GM19193 (cell line): ENCODE results near the gene GRID2.

ENCODE experiments used
- POLR2A ChIP-seq: IDR thresholded peaks from 4 replicates; pipeline ENCODE4 v1.6.1; 2011; ENCODE audit not compliant: insufficient read depth, insufficient read length; ENCODE audit errors: extremely low read depth

GRID2 gene

DNA sequence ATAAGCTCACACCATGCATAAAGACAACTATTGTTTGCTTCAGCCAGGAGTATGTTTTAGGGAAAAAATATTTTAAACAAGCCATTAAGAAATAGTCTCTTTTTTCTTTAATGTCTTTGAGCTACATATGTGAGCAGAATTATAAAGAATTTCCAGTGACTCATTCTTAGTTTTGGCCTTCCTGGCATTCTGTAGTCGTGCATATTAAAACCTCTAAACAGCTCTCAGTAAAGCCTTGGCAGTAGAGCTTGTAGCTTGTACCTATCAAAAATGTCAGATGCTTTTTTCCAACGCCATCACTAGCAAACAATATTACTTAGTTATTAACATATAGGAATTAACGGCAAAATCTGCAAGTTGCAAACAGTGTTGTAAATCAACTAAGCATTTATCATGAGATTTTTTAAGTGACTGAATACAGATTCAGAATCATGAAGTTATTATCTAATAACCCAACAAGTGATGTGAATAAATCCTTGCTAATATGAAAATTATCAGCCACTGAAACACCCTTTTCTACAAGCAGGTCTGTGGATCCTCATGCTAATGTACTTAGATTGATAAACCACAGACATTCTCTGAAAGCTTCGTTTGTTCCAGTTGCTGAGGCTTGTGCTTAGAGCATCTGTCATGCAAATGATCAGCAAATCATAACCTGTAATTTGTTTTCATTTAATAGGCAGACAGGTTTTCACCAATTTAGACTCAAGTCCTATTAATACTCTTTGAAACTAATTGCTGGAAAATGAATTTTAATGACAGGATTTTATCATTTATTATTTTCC, 1112.8 kb downstream of the GRID2 start:
- no peak for TF ChIP-seq POLR2A

DNA sequence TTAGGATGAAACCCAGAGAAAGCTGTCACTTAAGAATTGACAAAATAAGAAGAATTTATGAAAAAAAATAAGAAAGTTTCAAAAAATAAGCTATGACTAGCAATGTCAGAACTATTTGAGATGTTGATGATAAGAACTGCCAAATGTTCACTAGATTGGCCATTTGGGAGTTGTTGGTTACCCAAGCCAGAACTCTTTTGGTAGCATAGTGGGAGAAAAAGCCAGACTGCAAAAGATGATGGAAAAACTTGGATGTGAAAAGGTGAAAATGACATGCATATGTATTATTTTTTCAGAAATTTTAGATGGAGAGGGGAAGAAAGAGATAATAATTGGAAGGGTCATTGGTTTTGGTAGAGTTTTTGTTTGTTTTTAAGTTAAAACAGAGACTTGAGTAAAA, 1127.6 kb downstream of the GRID2 start:
- no peak for TF ChIP-seq POLR2A

DNA sequence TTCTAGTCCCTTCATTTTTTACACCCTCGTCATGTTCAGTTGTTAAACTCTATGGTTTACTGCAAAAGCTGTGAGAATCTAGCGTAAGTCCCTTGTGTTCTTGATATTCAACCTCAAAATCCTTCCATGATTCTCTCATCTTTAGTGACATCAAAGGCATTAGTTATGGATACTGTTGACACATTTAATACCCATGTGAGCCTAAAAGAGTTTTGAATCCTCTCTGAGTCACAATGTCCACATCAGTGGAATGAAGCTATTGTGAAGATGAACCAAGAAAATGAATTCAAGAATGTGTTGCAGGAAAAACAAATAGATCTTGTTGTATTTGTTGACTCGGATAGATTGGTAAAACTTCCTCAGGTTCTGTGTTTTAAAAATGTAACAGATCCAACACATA, 1130.1 kb downstream of the GRID2 start:
- TF ChIP-seq POLR2A: no peak

DNA sequence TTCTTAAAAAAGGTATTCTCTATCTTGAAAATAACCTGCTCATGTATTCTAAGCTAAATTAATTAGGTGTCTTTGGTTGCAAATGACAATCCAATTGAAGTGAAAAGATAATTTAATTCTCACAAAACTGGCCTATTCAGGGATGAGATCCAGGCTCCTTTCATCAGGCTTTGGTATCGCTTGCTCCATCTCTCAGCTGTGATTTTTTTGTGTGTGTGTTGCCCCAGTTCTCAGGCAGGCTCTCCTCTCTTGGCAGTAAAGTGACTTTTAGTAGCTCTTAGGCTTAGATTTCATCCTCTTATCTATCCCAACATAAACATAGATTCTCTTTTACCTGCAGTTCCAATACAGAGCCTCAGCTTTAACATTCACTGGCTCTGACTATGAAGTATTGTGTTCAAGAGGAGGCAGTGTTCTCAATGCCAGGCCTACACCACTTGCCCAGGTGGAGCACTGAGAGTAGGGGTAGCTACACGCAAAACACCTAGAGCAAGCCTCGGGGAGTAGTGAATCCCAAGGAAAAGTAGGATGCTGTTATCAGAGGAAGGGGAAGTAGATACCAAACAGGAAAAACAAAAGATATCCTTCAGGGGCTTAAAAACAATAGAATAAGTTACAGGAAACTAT, 1132.3 kb downstream of the GRID2 start:
- no peak for TF ChIP-seq POLR2A

DNA sequence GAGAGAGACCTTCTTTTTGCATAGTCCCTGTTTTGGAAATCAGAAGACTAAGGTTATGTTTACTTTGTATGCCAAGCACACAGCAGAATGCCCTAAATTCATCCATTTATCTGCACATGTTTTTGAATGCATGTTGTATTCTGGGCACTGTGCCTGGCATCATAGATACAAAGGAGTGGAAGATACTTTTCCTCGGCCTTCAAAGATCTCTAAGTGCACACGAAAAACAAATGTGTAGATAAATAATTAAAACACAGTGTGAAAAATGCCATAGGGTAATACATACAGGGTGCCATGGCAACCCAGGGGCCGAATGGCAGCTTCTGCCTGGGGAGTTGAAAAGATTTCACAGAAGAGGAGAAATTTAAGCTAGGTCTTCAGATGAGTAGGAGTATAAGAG, 1134.2 kb downstream of the GRID2 start:
- TF ChIP-seq POLR2A: no peak

DNA sequence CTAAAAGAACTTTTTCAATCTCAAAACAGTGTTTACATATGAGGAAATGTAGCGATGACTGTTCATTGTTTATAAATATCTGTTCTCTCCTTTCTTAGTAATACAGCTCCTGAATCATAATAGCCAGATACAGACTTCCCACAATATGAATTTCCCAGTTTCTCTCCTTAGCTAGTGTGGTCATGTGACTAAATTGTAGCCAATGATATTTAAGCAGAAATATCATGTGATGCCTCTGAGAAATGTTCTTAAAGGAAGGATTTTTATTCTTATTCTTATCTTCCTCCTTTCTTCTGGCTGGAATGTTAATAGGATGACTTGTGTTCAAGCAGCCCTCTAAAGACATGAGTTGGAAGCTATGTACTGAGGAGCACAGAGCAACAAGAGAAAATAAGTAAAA, 1141.1 kb downstream of the GRID2 start:
- no peak for TF ChIP-seq POLR2A

DNA sequence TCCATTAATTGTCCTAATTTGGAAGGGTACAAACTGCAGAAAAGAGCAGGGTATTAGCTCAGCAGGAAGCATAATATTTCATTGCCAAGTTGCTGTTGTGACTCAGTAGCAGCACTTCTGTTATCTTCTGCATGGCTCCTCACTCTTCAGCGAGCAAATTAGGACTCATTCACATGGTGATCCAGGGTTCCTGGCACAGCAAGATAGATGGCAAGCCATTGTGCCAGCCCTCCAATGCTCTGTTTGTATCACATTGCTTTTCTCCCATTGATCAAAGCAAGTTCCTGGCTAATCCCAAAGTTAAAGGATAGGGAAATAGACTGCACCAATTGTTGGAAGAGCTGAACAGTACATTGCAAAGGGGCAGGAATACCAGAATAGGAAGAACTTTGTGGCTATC, 1142.3 kb downstream of the GRID2 start:
- no peak for TF ChIP-seq POLR2A

DNA sequence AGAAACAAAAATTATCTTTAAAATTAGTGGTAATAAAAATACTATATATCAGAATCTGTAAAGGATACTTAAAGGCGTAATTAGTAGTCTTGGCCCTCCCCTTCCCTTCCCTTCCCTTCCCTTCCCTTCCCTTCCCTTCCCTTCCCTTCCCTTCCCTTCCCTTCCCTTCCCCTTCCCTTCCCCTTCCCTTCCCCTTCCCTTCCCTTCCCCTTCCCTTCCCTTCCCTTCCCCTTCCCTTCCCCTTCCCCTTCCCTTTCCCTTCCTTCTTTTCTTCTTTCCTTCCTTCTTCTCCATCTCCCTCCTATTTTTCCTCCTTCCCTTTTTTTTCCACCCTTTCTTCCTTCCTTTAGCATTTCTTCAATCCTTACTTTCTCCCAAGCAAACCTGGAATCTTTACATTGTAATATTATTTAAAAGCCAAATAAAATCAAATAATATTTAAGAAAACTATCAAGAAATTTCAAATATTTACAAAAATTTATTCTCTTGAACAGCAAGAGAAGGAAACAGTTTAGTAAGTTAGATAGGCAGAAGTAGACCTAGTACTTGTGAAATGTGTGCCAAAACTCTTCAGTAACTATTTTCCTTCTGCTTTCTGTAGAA, 1145.0 kb downstream of the GRID2 start:
- TF ChIP-seq POLR2A: no peak

DNA sequence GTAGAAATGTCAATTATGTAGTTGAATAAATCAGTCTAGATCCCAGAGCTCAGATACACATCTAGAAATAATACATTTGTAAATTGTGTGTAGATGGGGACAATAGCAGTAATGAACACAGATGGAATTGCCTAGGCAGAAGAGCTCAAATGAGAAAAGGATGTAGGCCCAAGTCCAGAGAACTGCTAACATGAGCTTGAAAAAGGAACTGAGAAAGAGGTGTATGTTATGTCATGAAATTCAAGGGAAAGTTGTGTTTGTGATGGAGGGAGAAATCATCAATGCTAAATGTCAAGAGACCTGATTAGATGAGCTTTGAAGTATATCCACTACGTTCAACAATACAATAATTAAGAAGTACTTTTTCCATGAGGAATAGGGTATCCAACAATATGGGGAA, 1148.2 kb downstream of the GRID2 start:
- no peak for TF ChIP-seq POLR2A

DNA sequence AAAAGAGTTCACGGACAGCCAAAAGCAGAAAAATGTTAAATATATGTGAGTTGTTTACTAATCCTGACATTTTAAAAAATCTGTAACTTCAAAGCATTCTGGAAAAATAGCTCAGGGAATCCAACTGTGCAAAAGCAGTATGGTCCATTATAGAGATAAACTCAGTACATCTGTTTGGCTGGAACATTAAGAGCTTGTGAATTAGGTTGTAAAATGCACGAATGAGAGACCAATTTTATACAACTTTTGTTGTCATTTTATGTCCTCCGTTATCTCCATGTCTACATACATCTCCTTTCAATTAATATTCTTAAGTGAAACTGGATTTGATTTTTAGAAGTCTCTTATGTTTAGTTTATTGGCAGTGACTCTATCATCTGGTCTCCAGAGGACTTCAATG, 1157.8 kb downstream of the GRID2 start:
- TF ChIP-seq POLR2A: no peak

DNA sequence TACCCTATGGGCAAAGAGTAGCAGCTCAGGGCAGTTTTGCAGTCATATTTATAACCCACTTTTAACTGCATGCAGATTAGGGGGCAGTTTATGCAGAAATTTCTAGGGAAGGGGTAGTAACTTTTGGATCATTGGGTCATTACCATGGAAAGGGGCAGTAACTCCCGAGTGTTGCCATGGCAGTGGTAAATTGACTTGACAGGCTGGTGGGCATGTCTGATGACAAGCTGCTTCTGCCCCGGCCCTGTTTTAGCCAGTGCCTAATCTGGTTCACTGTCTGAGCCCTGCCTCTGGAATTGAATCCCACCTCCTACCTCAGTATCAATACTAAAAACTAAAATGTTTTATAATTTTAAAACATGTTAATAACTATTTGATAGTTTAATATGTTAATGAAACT, 1162.7 kb downstream of the GRID2 start:
- TF ChIP-seq POLR2A: no peak

DNA sequence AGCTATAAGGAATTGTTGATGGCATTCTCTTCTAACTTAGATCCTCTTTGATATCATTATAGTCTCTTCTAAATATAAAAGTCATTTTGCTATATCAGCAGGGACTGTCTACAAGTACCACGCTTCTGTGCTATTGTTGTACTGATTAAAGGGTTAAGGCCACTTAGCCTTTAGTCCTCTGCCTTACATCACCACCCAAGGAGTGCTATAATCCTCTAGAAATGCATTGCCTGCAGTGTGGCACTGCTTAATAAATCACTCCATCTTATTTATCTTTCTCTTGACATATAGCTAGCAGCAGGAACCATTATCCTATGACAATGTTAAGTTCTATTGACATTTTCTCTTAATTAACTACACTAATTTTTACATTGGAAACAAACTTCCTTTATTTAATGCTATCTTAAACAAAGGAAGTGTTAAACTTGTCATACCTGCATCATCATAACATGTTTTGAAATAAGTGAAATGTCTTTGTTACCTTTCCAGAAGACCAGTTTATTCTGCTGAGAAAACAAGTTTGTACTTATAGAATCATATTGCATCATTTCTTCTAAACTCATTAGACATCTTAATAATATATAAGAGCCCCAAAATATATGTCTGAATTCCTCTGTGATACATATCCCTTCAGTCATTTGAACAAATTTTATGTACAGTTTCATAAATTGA, 1163.9 kb downstream of the GRID2 start:
- no peak for TF ChIP-seq POLR2A

DNA sequence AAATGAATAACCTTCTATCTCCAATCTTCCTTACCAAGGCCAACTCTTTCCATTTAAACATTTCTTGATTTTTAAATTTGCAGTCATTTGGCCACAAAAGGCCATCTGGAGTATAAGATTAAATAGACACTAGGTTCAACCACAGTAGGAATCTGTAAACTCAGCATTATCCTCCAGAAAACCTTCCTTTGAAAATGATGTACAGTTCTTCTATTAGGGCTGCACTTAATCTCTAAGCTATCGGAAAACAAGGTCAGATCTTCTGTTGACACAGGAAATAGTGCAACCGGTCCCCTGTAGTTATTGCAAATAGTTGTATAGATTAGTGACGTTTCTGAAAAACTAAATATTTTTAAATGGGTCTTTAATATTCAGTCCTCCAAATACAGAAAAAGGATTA, 1165.8 kb downstream of the GRID2 start:
- no peak for TF ChIP-seq POLR2A

DNA sequence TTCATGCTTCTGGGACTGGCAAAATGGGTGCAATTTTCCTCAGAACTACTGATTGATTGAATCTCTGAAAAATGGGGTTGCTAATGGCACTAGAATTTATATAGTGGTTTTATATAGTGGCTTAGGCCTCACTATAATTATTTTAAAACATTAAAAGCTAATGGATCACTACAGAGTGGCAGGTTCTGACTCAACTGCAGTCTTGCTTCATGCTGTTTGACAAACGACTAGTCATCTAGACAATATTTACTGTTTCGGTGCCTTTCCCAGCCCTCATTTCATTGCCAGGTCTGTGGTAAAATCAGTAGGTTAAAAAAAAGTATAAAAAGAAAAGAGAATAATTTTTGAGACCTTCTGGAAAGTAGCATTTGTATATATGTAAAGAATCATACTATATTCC, 1172.0 kb downstream of the GRID2 start:
- no peak for TF ChIP-seq POLR2A

DNA sequence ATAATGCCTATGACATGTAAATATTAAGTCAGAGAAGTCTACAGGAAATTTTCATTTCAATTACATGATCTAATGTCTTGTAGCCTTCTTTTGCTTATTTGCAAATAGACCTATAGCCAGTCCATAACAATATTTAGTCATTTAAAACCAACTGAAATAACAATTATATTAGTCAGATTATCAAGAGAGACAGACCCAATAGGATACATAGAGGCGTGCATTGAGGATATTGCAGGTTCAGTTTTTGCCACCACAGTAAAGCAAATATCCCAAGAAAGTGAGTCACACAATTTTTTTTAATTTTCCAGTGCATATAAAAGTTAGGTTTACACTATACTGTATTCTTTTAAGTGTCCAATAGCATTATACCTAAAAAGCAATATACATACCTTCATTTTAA, 1175.0 kb downstream of the GRID2 start:
- TF ChIP-seq POLR2A: no peak
